Measurements from ENCODE around the gene LRP6.
"Not testable (repeated sequence)": the region's sequence is repeated elsewhere in the genome, so short reads cannot be mapped to it uniquely, and the experiment has no call there.

Gene LRP6

GRCh38 chr12:12178559-12178958, 88.3 kb downstream of the LRP6 start:
- DNase-seq: peak; percentile 45

GRCh38 chr12:12176402-12176801, 90.4 kb downstream of the LRP6 start:
- DNase-seq: no peak

- peak; percentile 84 for DNase-seq
Measured at GRCh38 chr12:12171991-12172511, 94.8 kb downstream of the LRP6 start.

- DNase-seq: no peak
Measured at GRCh38 chr12:12167847-12168246, 99.0 kb downstream of the LRP6 start.

GRCh38 chr12:12166751-12167150, 100.1 kb downstream of the LRP6 start:
- DNase-seq: no peak

GRCh38 chr12:12159988-12160387, 106.9 kb downstream of the LRP6 start:
- peak; percentile 47 for DNase-seq

GRCh38 chr12:12158858-12159257, 108.0 kb downstream of the LRP6 start:
- no peak for DNase-seq

GRCh38 chr12:12157424-12157823, 109.4 kb downstream of the LRP6 start:
- DNase-seq: no peak

GRCh38 chr12:12156828-12157227, 110.0 kb downstream of the LRP6 start:
- no peak for DNase-seq

- DNase-seq: no peak
Measured at GRCh38 chr12:12156116-12156515, 110.7 kb downstream of the LRP6 start.

GRCh38 chr12:12153596-12153995, 113.2 kb downstream of the LRP6 start:
- no peak for DNase-seq

GRCh38 chr12:12147111-12147510, 119.7 kb downstream of the LRP6 start:
- no peak for DNase-seq

GRCh38 chr12:12144531-12144930, 122.3 kb downstream of the LRP6 start:
- DNase-seq: not testable (repeated sequence)

- DNase-seq: no peak
Measured at GRCh38 chr12:12141000-12141399, 125.8 kb downstream of the LRP6 start.

GRCh38 chr12:12138203-12139154, 128.4 kb downstream of the LRP6 start:
- no peak for DNase-seq

- no peak for DNase-seq
Measured at GRCh38 chr12:12133785-12134184, 133.1 kb downstream of the LRP6 start.

GRCh38 chr12:12133259-12133658, 133.6 kb downstream of the LRP6 start:
- no peak for DNase-seq

GRCh38 chr12:12128670-12129069, 138.2 kb downstream of the LRP6 start:
- no peak for DNase-seq

GRCh38 chr12:12127304-12127703, 139.5 kb downstream of the LRP6 start:
- DNase-seq: no peak

GRCh38 chr12:12126551-12126950, 140.3 kb downstream of the LRP6 start:
- no peak for DNase-seq

GRCh38 chr12:12123036-12123604, 143.7 kb downstream of the LRP6 start:
- no peak for DNase-seq

- DNase-seq: no peak
Measured at GRCh38 chr12:12121061-12121460, 145.8 kb downstream of the LRP6 start.

- DNase-seq: no peak
Measured at GRCh38 chr12:12116677-12117076, 150.2 kb downstream of the LRP6 start.

GRCh38 chr12:12115514-12115913, 151.3 kb downstream of the LRP6 start:
- no peak for DNase-seq

All from fibroblast of skin of right quadriceps (primary cell).